Testis (tissue), 2 donors: Measurements from ENCODE around the gene CDKN2AIP.

Source experiments
- POLR2A ChIP-seq: fragments of 450-650 bp; IDR thresholded peaks from one replicate; pipeline ENCODE4 v1.6.1; 2017; ENCODE audit warnings: antibody characterized with exemption, mild to moderate bottlenecking, moderate library complexity
- TF ChIP-seq, protein P1 (sequence below), 3 experiments: fragments of 450-650 bp in 2 of 3; fragments of 200-600 bp in 1 of 3; sonication (generic) in 1 of 3; IDR thresholded peaks; one replicate each; pipeline ENCODE4 v1.5.1; 2016 to 2019; ENCODE audit warnings: antibody characterized with exemption in 3 of 3, mild to moderate bottlenecking in 2 of 3, moderate library complexity in 1 of 3

DNA sequence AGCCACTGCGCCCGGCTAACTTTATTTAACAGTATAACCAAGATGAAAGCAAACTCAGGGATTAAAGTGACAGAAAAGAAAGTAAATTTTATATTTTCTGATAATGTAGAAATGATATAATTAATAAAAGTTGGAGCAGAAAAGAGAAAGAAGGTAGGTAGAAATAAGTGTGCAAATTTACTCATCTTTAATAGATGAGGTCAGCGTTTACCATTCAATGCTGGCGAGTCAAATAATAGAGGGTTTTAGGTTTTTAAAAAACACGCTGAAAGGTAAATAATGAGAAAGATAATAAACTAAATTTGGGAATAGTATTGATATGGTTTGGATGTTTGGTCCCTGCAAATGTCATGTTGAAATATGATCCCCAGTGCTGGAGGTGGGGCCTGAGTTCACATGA is 13.6 kb downstream of the CDKN2AIP start:
- TF ChIP-seq, protein P1, sequence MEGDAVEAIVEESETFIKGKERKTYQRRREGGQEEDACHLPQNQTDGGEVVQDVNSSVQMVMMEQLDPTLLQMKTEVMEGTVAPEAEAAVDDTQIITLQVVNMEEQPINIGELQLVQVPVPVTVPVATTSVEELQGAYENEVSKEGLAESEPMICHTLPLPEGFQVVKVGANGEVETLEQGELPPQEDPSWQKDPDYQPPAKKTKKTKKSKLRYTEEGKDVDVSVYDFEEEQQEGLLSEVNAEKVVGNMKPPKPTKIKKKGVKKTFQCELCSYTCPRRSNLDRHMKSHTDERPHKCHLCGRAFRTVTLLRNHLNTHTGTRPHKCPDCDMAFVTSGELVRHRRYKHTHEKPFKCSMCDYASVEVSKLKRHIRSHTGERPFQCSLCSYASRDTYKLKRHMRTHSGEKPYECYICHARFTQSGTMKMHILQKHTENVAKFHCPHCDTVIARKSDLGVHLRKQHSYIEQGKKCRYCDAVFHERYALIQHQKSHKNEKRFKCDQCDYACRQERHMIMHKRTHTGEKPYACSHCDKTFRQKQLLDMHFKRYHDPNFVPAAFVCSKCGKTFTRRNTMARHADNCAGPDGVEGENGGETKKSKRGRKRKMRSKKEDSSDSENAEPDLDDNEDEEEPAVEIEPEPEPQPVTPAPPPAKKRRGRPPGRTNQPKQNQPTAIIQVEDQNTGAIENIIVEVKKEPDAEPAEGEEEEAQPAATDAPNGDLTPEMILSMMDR (IDR thresholded peaks at IDR 0.05) = no peak
- TF ChIP-seq POLR2A = no peak
